ENCODE measurements around the gene CSNK1A1L.

Gene CSNK1A1L

DNA sequence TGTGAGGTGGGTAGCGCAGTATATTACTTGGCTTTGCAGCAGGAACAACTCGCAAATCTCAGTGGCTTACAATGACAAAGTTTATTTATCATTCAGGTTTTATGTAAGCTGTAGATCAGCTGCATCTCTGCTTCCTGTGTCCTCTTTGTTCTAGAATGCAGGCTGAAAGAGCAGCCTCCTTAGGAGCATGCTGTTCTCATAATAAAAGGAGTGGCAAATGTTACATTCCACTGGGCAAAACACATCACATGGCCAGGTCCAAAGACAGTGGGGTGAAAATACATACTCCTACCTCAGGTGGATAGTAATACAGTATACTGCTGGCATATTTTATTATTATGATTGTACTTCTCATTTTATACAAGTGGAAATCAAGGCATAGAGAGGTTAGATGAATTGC lies 1.2 kb upstream of the CSNK1A1L start:
- no peak for DNase-seq (ENCODE audit: low read depth)

DNA sequence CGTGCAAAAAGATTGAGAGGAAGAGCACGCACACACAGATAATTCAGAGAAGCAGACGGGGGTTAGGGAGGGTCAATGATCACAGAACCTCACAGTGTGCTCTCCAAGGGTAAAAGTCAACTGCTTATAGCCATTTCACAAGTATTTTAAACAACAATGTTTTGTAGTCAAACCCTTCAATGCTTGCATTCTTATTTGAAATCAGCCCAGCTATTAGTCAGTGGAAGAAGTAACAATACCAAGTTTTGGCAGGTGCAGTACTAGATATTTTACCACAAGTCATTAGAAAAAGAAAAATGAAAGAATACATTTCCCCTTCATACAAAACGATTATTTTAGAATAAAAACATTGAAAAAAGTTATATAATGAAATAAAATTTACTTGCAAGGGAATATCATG lies 2.6 kb downstream of the CSNK1A1L start:
- no peak for DNase-seq (ENCODE audit: low read depth)

DNA sequence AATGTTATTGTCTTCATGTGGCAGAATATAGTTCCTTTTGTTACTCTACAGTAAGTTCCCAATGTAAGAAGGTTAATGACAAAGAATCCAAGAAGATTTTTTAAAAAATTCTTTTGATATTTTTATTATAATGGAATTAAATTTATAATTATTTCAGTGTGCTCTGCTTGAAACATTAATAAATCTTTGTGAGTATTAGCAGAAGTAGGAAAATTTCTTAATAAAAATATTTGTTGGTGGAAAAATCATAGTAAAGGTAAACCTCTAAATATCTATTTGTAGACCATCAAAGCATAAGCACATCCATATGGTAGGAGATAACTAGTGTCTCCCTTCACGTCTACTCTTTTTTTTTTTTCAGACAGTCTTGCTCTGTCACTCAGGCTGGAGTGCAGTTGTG lies 4.3 kb downstream of the CSNK1A1L start:
- DNase-seq (ENCODE audit: low read depth) = no peak

DNA sequence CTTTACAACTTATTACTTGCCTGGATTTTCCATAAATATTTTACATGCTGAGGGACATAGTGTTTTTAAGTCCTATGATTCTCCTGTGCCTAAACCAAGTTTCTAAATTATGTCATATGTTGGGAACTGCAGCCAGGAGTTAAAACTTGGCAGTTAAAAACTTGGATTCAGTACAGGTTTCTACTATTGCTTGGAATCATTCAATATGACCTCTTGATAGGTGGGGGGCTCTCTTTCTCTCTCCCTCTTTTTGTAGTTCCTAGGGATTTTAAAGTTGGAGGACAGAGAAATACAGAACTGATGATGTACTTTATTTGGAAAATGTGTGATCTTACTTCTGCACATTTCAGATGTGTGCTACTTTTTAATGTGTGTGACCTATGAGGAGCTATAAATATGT lies 4.7 kb downstream of the CSNK1A1L start:
- DNase-seq (ENCODE audit: low read depth) = no peak

DNA sequence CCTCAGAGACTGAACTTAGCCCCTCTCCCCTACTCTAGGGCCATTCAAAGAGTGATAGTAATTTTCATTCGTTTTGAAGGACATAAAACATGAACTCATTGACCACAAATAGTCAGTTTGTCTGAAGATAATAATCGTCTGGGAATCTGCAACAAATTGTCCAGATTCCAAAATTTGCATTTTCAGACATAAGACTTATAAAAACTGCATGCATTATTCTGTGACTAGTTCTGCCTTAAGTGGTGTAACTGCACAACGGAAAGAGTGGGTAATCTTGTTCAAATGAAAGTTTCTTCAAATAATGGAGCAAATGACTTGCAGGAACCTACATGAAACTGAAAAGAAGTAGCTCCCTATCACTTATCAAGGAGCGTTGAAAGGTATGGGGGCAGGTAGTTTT lies 8.4 kb downstream of the CSNK1A1L start:
- no peak for DNase-seq (ENCODE audit: low read depth)

DNA sequence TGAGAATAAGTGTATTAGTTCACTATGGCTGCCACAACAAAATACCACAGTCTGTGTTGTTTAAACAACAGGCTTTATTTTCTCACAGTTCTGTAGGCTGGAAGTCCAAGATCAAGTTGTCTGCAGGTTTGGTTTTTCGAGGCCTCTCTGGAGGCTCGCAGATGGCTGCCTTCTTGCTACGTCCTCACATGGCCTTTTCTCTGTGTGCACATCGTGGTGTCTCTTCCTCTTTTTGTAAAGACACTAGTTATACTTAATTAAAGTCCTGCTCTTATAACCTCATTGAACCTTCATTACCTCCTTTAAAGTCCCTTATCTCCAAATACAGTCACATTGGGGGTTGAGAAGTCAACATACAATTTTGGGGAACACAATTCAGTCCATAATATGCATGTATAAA lies 10.6 kb downstream of the CSNK1A1L start:
- DNase-seq (ENCODE audit: low read depth) = no peak

DNA sequence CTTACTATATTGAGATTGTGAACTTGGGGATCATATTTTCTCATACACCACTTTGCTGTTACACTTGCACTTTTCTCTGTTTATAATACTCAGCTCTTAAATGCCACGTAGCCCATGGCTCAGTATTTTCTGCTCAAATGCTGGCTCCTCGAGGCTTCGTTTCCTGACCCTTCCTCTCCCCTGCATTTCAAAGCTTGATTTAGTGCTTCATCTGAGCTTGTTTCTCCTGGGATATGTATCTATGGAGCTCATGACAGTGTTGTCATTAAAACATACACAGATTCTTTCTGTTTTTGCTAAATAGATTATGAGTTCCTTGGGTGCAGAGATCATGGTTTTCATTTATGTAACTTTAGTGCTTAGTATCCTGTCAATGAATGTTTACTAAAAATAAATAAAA lies 11.4 kb downstream of the CSNK1A1L start:
- no peak for DNase-seq (ENCODE audit: low read depth)

DNA sequence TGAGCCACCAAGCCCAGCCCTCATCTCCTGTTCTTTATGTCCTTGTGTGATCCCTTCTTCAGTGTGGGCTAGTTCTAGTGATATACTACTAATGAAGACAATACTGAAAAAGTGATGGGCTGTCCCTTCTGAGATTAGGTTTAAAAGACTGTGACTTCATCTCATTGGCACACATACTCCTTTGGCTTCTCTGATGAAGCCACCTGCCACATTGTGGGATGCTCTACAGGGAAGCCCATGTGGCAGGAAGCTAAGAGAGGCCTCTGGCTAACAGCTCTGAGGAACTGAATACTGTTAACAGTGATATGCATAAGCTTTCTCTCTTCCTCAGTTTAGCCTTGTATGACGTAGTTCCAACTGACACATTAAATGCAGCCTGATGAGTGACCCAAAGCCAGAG lies 13.6 kb downstream of the CSNK1A1L start:
- no peak for DNase-seq (ENCODE audit: low read depth)

DNA sequence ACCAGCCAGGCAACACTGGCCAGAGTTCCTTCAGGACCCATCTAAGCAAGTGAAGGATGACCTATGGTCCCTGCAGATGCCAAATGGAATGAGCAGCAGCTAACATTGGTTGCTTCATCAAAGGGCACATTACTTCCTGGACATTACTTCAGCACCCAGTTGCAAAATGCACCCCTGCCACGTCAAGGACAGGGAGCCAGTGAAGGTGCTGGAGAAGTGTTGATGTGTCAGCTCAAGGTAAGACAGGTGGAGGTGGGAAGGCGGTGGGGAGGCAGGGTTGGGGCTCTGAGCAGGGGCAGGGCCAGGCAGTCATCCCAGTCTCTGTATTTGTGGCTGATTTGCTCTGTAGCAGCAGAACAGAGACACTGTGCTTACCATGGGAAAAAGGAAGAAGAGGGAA lies 14.6 kb downstream of the CSNK1A1L start:
- no peak for DNase-seq (ENCODE audit: low read depth)

DNA sequence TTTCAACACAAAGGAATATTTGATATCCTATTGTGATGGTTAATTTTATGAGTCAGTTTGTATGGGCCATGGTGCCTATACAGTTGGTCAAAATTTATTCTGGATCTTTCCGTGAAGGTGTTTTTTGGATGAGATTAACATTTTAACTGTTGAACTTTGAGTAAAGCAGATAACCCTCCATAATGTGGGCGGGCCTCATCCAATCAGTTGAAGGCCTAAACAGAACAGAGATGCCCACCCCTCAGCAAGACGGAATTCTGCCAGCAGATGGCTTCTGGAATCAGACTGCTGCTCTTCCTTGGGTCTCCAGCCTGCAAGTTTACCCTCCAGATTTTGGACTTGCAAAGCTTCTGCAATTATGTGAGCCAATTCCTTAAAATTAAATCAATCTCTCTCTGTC lies 16.0 kb downstream of the CSNK1A1L start:
- no peak for DNase-seq (ENCODE audit: low read depth)

DNA sequence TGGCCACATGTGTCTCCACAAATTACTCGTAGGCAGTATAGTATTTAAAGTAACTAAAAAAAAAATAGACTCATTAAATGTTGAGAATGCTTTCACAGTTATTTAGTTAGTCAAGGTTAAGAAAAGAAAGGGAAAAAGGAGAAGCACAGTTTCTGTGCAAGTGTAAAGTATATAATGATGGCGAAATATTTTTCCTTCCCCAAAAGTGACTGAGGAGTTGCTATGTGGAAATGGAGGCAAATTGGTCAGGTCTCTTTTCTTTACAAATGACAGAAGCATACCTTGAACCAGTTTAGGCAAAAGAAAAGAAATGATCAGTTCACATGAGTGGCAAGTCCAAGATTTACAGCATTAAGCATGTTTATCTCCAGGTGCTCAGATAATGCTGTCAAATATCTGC lies 18.0 kb downstream of the CSNK1A1L start:
- DNase-seq (ENCODE audit: low read depth) = no peak

DNA sequence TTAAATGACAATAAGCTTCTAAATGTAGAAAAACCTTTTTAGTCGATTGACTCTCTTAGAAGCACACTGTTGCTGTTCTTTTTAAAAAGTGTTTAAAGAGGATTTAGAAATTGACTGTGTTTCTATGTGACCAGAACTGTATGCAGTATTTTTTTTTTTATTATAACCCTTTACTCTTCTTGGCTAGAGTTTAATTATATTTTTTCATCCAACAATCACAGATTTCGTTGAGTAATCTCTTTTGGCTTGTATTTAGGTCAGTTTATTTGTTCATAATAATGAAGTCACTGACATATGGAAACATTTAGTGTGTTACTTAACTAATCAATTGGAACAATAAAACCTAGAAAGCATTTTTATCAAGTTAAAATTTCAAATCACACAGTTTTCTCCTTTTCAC lies 19.9 kb downstream of the CSNK1A1L start:
- no peak for DNase-seq (ENCODE audit: low read depth)

DNA sequence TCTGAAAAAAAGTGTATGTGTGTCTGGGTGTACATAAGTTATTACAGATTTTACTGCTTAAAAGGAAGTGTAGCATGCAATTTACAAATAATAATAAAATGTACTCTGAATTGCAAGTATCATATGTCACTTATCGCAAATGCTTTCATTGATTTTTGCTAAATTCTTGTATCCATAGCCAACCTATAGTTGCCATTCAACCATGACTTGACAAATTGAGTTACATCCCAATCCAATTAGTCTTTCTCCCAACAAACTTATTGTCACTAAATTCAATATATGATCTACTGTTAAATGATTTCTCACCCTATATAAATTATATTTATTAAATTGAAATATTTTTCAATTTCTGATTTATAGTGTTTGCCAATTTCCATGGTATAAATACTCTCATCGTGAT lies 28.6 kb downstream of the CSNK1A1L start:
- no peak for DNase-seq (ENCODE audit: low read depth)

DNA sequence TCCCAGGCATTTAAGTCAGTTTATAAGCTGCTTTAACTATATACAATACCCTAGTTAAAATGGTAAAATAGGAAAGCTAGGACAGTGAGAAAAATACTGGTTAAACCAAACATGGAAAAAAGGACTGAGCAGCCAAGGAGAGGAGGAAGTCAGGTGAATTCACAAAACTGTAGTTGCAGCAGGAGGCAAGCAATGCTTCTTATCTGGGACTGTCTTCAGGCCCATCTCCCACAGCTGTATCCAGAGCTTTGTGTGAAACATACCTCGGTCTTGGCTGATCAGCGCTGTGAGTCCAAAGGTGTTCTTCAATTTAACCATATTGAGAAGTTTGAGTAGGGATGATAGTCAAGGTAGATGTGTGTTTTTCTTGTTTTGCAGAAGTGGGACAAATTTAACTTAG lies 30.3 kb downstream of the CSNK1A1L start:
- no peak for DNase-seq (ENCODE audit: low read depth)

DNA sequence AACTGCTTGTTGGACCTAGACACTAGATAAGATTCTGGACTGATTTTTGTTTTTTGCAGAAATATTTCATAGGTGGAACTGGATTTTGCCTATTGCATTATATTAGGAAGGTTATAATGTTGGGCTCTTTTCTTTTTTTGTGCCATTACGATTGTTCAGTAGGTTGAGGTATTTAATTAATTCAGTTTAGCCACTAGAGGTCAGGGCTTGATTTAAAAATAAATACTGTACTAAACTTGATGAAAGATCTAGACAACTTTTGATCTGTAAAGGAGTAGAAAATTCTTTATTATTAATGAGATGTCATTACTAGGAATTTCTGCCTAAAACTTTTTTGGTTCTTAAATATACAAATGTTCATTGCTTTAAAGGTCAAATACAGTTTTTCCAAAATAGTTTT lies 30.8 kb downstream of the CSNK1A1L start:
- no peak for DNase-seq (ENCODE audit: low read depth)

DNA sequence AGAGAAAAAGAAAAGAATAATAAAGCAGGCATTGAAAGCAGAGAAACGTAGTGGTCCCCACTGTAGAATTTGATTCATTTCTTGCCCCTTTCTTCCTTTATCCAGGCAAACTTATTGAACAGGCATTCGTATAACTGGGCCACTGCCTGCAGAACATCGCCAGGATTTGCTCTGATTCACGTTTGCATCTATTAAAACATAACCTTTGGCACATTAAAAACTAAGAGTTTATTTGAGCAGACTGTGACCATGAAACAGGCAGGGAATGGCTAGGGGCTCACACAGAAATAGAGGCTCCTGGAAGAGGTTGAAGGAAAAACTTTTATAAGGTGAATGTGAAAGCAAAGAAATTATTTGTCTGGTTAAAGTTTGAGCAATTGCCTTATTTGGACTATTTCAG lies 33.4 kb downstream of the CSNK1A1L start:
- DNase-seq (ENCODE audit: low read depth) = no peak

DNA sequence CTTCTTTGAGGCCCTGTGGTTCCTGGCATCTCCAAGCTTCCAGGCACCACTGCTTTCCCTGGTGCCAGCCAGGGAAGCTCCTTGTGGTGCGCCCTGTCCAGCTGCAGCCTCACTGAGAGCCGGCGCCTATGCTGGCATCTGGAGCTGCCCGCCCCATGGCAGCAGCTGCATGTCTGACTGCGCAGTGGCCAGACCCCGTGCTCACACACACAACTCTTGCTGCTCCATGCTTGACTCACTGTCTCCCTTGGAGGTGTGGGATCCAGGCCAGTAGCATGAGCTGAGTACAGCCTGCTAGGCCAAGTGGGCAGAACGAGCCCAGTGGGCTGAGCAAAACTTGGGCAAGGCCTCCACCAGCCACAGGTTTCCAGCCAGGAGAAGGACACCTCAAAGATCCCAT lies 34.5 kb downstream of the CSNK1A1L start:
- DNase-seq (ENCODE audit: low read depth) = no peak

DNA sequence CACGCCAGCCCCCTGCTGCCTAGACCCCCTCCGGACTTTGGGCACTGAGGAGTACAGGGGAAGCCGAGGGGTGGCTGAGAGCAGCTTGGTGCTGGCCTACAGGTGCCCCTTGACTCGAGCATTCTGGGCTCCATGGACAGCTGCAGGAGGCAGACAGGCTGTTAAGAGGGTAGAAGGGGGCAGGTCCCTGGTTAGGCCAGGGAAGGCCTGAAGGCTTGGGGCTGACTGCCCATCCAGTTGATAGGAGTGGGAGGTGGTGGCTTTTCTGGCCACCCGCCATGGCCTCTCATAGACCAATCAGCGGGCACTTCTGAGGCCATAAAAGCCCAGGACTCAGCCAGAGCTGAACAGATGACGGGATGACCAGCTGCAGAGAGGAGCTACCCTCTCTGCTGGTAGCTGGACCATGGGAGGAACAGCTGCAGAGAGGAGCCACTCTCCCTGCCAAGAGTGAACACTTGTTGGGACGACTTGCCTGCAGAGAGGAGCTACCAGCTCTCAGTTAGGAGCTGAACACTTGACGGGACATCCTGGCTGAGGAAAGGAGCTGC lies 35.2 kb downstream of the CSNK1A1L start:
- DNase-seq (ENCODE audit: low read depth) = no peak

DNA sequence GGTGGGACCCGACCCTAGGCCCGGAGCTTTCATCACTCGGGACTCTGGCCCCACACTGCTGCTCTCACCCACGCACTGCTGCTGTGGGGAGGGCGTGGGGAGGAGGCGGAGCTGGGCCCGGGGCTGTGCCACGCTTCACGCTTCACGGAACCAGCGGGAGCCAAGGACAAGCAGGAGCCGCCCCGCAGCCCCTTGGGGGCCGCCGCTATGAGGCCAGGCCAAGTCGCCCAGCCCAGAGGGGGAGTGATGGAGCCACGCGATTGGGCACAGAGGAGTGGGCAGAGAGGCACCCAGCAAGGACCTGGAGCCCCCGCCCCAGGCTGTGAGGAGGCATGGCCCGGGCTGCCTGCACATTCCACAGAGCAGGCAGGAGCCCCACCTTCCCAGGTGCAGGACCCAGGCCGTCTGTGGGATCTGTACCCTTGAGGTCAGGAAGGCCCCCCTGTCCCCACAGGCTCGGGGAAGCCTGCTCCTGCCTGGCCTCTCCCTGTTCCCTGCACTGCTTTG lies 35.8 kb downstream of the CSNK1A1L start:
- no peak for DNase-seq (ENCODE audit: low read depth)

DNA sequence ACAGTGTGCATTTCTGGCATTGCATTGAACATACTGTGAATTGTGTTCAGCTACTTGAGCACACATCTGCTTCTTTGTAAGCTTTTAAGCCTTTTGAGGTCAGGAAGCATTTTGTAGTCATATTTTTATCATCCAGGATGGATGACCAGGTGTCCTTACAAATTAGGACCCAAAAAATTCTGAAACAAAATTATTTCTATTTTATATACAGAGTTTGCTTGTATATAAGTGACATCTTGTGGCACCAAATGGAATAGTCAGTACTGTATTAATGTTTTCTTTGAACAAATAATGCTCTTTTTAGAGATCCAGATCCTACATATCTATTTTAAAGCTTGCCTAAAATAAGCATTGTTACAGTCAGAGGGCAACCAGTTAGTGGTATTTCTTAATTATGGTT lies 36.5 kb downstream of the CSNK1A1L start:
- no peak for DNase-seq (ENCODE audit: low read depth)

DNA sequence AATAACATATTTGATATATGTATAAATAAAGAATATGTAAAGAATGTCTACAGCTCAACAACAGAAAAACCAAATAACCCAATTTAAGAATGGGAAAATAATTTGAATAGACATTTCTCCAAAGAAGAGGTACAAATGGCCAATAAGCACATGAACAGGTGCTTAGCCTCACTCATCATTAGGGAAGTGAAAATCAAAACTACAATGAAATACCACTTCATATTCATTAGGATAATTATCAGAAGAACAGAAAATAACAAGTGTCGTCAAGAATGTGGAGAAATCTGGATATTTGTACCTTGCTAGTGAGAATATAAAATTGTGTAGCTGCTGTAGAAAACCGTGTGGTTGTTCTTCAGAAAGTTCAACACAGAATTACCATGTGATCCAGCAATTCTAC lies 37.6 kb downstream of the CSNK1A1L start:
- DNase-seq (ENCODE audit: low read depth) = no peak

DNA sequence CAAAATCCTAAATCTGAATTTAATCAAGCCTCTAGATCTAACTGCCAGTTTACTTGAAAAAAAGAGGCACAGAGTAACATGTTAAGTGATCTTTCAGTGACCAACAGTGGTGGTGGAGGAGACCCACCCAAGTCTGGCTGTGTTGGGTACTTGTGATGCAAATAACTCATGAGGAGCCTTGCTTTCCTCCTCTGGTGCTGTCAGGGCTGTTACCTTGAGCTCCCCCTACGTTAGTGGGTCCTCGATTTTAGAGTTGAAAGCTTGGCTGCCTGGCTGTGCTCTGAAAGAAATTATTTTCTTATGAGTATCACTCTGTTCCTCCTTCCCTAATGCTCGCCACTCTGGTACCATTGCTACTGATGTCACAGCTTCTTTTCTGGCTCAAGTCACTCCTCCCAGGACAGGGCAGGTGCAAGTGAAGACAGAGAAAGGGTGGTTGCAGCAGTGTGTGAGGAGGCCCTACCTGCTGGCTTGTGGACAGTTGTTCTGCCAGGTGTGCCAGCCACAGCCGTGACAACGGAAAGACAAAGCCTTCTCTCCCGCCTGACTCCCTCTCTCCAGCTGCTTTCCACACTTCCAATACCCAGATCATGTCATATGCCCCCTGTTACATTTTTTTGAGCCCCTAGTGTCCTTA lies 39.5 kb downstream of the CSNK1A1L start:
- DNase-seq (ENCODE audit: low read depth) = no peak

DNA sequence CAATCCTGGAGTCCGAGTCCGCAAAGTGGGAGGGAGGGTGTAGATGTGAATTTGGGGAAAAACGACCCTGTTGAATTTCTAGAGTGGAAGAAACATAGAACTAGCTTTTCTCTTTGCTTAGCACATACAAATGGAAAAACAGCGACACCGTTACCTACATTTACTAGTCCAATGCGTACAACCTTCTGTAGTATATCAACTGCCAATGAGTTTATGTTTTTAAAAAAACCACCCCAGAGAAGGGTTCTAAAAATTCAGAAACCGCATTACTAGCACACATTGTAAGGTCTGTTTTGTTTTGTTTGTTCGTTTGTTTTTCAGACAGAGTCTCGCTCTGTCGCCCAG lies 45.6 kb downstream of the CSNK1A1L start:
- no peak for DNase-seq (ENCODE audit: low read depth)
